Psoas muscle (tissue), 8 donors: ENCODE measurements around the gene FAM83G. TPM values are rescaled to one million over a fixed set of nuclear protein-coding genes. Genes with fewer than 3 reads are reported as not detected.

ENCODE experiments used
- ATAC-seq, 4 donors: fragments of 200-7000 bp; cut with Tn5 transposase; one replicate each; pipeline ENCODE4 v1.9.1; 2020; ENCODE audit warnings: moderate library complexity in 3 of 4, mild to moderate bottlenecking in 2 of 4
- DNase-seq, 2 donors: peaks; one replicate each; pipeline ENCODE4 v3.0.0-alpha.2; 2020
- H3K27ac ChIP-seq: fragments of 200-600 bp; one replicate; pipeline ENCODE4 v1.8.0; 2022
- H3K27me3 ChIP-seq, 3 donors: fragments of 200-600 bp in 1 of 3; one replicate each; pipeline versions ENCODE4 v1.6.1 to v1.8.0; 2013 to 2022; ENCODE audit warnings: low read length in 2 of 3, mild to moderate bottlenecking in 2 of 3, moderate library complexity in 1 of 3; ENCODE audit not compliant: insufficient read depth in 3 of 3
- H3K36me3 ChIP-seq, 2 donors: fragments of 200-600 bp in 1 of 2; one replicate each; pipeline versions ENCODE4 v1.6.1 to v1.8.0; 2013 to 2022; ENCODE audit warnings: low read depth in 1 of 2, mild to moderate bottlenecking in 1 of 2, moderate library complexity in 1 of 2; ENCODE audit not compliant: insufficient read depth in 1 of 2
- H3K4me1 ChIP-seq: fragments of 200-600 bp; one replicate; pipeline ENCODE4 v1.8.0; 2022
- H3K4me3 ChIP-seq: fragments of 200-600 bp; one replicate; pipeline ENCODE4 v1.8.0; 2022; ENCODE audit warnings: mild to moderate bottlenecking
- H3K9me3 ChIP-seq: fragments of 200-600 bp; one replicate; pipeline ENCODE4 v1.8.0; 2022
- WGBS, 3 donors: extraction: QIAGEN DNeasy Blood & Tissue Kit; methylation state at CpG; one replicate each; pipeline versions ENCODE4 v1.1.6 to v1.1.7; 2013; 5-methylcytosine and 5-hydroxymethylcytosine counted together
- intact Hi-C, 2 donors: fragments of 100-400 bp; cut with DNase I; formaldehyde crosslinking; loops; one replicate each; pipeline versions ENCODE4 v1.11.0 to v1.14.2; 2022
- polyA plus RNA-seq, 3 donors: library from polyadenylated mRNA; stranded (reverse); fragments of 200-250 nt; gene quantifications; one replicate each; pipeline ENCODE4 v1.2.3, GENCODE V29; 2013
- total RNA-seq, 4 donors: library from RNA; stranded (reverse); fragmentation: NEBNext Ultra II Directional in 2 of 4; extraction: Animal tissue kit (Norgen Biotek cat#: 25700) in 2 of 4; gene quantifications; one replicate each; pipeline versions ENCODE4 v1.2.1 to v1.2.4, GENCODE V29; 2021 to 2023
- TF ChIP-seq, protein P1 (sequence below): fragments of 200-600 bp; IDR thresholded peaks from one replicate; pipeline ENCODE4 v1.8.0; 2022; ENCODE audit warnings: antibody characterized with exemption
- donor health status: healthy with polysubstance abuse.
- donor health status: DM: no; HTN: no; CAD: no; lungs with moderate emphysema.
- donor health status: Bipolar disorder and iron deficiency.
- donor health status: healthy.
- donor health status: DM: yes; HTN: yes; CAD: no.
- donor health status: DM: no; HTN: no; CAD: no.
- donor health status: DM: no; HTN: no; CAD: no.
- donor health status: DM: yes; HTN: yes; CAD: no.

Gene FAM83G
- total and polyA plus RNA-seq, 7 donors: 7.0 to 65.6 (median 9.2) TPM

DNA sequence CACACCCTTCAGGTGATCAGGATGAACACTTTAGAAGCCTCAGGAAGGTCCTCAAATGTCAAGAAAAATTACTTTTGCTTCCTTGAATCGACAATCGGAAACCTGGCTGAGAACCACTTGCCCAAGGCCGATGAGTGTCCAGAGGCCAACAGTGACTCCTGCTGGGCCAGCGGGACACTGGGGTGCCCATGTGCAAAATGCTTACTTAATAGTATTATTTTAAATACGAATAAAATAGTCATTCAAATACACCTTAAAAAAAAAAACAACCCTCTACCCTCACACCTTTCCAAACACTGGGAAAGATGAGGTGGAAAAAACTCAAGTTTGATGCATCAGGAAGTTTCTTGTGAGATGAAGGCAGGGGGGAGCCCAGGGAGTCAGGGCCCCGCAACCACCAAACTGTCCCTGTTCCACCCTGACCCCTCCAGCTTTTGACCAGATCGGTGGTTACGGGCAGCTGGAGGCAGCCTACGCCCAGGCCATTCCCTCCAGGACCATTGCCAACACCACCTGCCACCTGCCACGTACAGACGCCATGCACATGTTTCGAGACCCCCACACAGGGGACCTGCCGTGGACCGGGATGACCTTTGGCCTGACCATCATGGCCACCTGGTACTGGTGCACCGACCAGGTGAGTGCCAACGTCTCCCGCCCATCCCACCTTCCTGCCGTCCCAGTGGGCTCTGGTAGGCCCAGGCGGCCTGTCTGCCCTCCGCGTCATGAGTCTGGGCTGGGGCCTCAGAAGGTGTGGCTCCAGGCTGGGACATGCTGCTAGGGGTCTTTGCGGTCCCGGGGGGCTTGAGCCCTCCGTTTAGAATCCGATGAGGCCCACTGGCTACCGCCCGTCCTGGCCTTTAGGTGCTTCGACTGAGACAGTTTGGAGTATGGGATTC lies 33.7 kb downstream of the FAM83G start:
- Histone ChIP-seq H3K27me3 (no peaks in the 10 kb centered on the region), H3K9me3 (no peaks in the 10 kb centered on the region), H3K4me1 (peaks cover 7% of the 10 kb centered on the region), H3K36me3 (no peaks in the 10 kb centered on the region), H3K27ac (no peak overlapping the region), H3K4me3 (no peak overlapping the region)
- intact Hi-C loops: no loop called here
- 84 to 91% (median 85%) methylated on average over 28 of the region's 28 CpGs for WGBS, 3 donors
- no peak for DNase-seq
- ATAC-seq: no peak
- TF ChIP-seq, protein P1, sequence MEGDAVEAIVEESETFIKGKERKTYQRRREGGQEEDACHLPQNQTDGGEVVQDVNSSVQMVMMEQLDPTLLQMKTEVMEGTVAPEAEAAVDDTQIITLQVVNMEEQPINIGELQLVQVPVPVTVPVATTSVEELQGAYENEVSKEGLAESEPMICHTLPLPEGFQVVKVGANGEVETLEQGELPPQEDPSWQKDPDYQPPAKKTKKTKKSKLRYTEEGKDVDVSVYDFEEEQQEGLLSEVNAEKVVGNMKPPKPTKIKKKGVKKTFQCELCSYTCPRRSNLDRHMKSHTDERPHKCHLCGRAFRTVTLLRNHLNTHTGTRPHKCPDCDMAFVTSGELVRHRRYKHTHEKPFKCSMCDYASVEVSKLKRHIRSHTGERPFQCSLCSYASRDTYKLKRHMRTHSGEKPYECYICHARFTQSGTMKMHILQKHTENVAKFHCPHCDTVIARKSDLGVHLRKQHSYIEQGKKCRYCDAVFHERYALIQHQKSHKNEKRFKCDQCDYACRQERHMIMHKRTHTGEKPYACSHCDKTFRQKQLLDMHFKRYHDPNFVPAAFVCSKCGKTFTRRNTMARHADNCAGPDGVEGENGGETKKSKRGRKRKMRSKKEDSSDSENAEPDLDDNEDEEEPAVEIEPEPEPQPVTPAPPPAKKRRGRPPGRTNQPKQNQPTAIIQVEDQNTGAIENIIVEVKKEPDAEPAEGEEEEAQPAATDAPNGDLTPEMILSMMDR: no peak

DNA sequence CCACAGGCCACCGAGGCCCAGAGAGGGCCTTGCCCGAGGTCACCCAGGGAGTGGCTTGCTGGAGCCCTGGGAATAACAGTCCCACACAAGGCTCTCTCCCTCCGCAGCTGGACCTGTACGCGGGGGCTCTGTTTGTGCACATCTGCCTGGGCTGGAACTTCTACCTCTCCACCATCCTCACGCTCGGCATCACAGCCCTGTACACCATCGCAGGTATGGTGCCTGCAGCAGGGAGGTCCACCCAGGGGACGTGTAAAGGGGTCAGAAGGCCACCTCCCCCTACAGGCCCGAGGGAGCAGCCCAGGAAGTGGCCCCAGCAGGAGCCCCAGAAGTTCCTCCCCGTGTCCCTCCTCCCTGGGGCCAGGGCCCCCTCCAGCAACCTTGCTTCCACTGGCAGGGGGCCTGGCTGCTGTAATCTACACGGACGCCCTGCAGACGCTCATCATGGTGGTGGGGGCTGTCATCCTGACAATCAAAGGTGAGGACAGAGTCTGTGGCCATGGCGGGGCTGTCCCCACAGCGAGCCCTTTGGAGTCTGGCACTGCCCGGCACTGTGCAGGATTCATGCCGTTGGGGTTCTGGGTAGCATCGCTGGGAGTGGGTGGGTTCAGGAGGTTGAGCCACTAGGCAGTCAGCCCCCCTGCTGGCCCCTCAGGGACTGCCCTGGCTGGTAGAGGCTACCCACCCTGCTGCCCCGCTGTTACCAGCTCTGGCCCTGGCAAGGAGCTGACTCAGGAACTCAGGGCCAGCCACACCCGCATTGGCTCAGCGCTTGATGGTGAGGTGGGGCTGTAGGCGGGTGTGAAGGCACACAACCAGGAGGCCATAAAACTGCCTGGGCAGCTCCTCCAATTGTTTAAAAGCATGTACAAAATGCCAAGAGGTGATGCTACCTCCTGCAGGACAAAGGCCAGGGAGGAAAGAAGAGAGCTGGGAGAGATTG lies 35.3 kb downstream of the FAM83G start:
- Histone ChIP-seq H3K4me1 (peaks cover 7% of the 10 kb centered on the region), H3K27ac (no peak overlapping the region), H3K9me3 (no peaks in the 10 kb centered on the region), H3K4me3 (no peak overlapping the region), H3K36me3 (no peaks in the 10 kb centered on the region), H3K27me3 (no peaks in the 10 kb centered on the region)
- TF ChIP-seq, protein P1: no peak
- no peak for ATAC-seq
- 78 to 81% (median 79%) methylated on average over 23 of the region's 23 CpGs for WGBS, 3 donors
- DNase-seq: no peak
- intact Hi-C loops: loop anchor here in 1 of 2 donors (10.0 kb wide), 1 partner anchor 56 kb away; no protein-coding TSS in a partner anchor

- intact Hi-C loops: loop anchor here in 1 of 2 donors (10.0 kb wide), 1 partner anchor 56 kb away; no protein-coding TSS in a partner anchor
- TF ChIP-seq, protein P1: no peak
- Histone ChIP-seq H3K36me3 (no peaks in the 10 kb centered on the region), H3K27ac (no peak overlapping the region), H3K4me1 (peaks cover 7% of the 10 kb centered on the region), H3K27me3 (no peaks in the 10 kb centered on the region), H3K9me3 (no peaks in the 10 kb centered on the region), H3K4me3 (no peak overlapping the region)
- DNase-seq (no peak), ATAC-seq (no peak)
- WGBS, 3 donors: 73 to 87% (median 84%) methylated on average over 4 of the region's 4 CpGs
These were observed 36.2 kb downstream of the FAM83G start for GRCh38 chr17:18968345-18968744.

GRCh38 chr17:18967916-18968315 lies 36.6 kb downstream of the FAM83G start:
- ATAC-seq (no peak), DNase-seq (no peak)
- 62 to 73% (median 70%) methylated on average over 4 of the region's 4 CpGs for WGBS, 3 donors
- Histone ChIP-seq H3K4me3 (no peak overlapping the region), H3K4me1 (peaks cover 7% of the 10 kb centered on the region), H3K36me3 (no peaks in the 10 kb centered on the region), H3K27me3 (no peaks in the 10 kb centered on the region), H3K9me3 (no peaks in the 10 kb centered on the region), H3K27ac (no peak overlapping the region)
- TF ChIP-seq, protein P1: no peak
- intact Hi-C loops: loop anchor here in 1 of 2 donors (10.0 kb wide), 1 partner anchor 57 kb away; no protein-coding TSS in a partner anchor
